GM10847 (cell line): ENCODE measurements around the gene CHD5.

Experiments used
- POLR2A ChIP-seq: IDR thresholded peaks from 2 replicates; pipeline ENCODE4 v1.6.1; 2011; ENCODE audit not compliant: insufficient read length; ENCODE audit errors: extremely low read depth

The CHD5 gene

DNA sequence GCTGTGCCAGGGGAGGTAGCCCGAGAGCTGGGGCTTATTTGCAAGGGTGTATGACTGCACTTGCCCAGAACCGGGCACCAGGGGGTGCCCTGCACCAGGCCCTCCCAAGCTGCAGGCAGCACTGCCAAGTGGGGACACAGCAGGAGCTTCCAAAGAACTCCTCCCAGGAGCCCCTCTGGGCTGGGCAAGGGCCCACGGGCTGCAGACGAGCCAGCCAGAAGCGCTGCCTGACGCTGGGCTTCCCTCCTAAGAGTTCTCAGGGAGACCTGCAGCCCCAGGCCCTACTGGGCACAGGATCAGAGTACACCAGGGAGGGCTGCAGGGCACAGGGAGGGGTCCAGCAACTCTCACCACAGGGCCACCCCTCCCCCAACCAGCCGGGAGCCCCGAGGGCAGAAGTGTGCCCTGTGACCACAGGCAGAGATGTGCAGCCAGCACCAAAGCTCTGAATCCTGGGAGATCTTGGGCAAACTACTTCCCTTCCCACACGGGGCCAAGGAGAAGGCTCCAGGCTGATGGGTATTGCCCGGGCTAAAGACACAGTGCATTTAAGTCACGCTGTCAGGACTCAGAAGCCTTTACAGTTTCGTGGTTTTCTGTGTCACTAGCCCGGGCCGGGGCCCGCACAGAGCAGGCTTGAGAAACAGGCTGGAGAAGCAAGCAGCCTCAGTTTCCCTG is 71.0 kb downstream of the CHD5 start:
- no peak for TF ChIP-seq POLR2A

DNA sequence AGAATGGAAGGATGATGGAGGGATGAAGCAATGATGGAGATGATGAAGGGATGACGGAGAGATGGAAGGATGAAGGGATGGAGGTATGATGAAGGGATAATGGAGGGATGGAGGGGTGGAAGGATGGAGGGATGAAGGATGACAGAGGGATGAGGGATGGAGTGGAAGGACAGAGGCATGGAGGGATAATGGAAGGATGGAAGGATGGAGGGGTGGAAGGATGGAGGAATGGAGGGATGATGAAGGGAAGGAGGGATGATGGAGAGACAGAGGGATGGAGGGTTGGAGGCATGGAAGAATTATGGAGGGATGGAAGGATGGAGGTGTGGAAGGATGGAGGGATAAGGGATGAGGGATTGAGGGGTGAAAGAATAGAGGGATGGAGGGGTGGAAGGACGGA is 71.6 kb downstream of the CHD5 start:
- TF ChIP-seq POLR2A: no peak

DNA sequence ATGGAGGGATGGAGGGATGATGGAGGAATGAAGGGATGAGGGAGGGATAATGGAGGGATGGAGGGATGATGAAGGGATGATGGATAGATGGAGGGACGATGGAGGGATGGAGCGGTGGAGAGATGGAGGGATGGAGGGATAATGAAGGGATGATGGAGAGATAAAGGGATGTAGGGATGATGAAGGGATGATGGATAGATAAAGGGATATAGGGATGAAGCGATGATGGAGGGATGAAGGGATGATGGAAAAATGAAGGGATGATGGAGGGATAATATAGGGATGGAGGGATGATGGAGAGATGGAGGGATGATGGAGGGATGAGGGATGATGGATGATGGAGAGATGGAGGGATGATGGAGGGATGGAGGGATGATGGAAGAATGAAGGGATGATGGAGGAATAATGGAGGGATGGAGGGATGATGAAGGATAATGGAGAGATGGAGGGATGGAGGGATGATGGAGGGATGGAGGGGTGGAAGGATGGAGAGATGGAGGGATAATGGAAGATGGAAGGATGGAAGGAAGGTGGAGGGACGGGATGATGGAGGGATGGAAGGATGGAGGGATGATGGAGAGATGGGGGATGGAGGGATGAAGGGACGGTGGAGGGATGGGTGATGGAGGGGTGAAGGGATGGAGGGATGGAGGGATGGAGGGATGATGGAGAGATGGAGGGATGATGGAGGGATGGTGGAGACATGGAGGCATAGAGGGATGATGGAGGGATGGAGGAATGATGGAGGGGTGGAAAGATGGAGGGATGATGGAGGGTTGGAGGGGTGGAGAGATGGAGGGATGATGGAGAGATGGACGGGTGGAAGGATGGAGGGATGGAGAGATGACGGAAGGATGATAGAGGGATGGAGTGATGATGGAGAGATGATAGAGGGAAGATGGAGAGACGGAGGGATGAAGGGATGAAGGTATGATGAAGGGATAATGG is 72.4 kb downstream of the CHD5 start:
- TF ChIP-seq POLR2A: no peak

DNA sequence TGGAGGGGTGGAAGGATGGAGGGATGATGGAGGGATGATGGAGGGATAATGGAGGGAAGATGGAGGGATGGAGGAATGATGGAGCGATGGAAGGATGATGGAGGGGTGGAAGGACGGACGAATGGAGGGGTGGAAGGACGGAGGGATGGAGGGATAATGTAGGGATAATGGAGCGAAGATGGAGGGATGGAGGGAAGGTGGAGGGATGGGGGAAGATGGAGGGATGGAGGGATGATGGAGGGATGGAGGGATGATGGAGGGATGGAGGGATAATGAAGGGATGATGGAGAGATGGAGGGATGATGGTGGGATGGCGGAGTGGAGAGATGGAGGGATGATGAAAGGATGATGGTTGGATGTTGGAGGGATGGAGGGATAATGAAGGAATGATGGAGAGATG is 73.1 kb downstream of the CHD5 start:
- no peak for TF ChIP-seq POLR2A

DNA sequence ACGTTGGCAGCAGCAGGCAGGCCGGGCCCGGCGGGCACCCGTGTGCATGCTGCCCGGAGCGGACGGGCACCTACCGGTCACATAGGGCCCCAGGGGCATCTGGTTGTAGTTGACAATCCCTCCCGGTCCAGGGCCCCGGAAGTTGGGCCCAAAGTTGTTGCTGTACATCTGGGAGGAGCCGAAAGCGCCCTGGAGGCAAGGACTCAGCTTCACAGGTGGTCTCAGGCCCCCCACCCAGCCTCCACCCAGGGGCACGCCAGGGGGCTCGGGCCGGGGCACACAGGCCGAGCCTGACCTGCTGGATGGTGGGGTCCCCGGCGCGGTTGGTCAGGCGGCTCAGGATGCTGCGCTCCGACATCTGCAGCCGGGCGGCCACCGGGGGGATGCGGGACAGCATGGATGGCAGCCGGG is 73.8 kb downstream of the CHD5 start:
- no peak for TF ChIP-seq POLR2A

DNA sequence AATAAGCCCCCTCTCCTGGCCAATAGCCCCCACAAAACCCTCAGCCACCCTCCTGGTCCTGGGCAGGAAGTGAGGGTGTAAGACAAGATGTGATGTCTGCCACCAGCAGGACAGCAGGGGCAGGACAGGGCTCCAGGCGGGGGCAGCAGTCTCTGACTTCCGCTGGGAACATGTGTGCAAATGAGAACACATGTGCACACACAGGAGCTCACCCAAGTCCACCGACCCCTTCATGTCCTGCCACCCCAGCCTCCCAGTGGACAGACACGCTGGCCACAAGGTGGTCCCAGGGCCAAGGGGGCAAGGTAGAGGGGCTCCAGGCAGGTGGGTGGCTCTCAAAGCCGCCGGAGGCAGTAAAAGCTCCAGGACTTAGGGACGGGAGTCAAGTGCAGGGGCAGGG is 74.4 kb downstream of the CHD5 start:
- no peak for TF ChIP-seq POLR2A

DNA sequence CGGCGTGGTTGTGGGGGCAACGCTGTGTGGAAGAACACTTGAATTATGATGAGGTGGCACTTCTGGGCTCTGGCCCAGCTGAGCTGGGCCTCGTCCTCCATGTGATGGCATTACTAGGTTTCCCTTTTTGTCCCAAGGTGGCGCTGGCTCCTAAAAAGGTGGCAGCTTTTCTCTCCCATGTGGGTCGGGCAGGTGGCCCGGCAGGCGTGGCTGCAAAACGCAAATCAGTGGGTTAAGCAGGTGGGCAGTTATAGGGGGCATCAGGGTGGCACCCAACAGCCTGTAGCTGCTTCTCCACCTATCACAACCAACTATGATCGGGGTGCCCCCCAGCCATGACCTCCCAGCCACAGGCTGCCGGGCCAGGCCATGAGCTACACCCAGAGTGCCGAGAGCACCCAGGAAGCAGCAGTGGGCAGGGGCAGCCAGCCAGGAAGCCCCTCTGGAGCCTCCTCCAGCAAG is 74.9 kb downstream of the CHD5 start:
- no peak for TF ChIP-seq POLR2A

DNA sequence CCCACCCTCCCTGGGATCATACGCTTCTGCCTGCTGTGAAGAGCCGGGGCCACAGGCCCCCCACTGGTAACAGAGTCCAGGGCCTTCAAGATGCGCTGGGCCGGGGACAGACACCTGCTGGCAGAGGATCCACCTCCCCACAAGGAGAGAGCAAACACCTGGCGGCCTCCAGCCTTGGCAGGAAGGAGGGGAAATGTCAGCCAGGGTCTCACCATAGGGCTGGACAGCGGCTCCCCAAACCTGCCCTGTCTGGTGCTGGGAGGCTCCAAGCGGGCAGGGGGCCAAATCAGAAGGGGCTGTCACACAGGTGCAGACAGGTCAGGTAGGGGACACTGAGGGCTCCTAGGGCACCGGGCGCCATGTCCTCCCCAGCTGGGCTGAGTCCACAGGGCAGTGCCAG is 75.5 kb downstream of the CHD5 start:
- no peak for TF ChIP-seq POLR2A

DNA sequence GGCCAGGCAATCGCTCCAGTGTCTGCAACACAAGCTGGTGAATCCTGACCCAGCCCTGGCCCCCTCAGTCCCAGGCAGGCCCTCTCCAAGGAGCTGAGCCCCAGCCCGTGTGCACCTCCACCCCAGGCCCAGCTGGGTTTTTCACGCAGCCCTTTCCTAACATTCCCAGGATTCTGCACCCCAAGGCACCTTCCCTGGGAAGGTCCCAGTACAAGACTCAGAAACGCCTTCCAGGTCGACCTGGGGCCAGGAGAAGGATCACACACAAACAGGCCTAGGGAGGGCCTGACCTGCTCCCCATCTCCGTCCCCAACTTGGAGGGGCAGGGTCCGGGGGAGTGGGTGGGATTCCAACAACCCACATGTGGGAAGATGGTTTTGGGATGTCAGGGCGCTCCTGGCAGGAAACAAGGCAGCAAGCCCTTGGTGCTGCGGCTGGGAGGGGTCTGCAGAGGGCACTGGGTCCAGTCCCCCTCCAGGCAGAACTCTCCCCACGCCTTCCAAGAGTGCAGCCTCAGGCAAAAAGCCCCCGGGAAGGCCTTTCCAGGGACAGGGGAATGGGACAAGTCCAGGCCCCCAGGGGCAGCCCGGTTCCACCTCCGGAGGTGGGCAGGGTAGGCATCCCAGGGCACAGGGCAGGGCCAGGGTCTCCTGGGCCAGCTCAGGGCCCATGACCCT is 76.1 kb downstream of the CHD5 start:
- TF ChIP-seq POLR2A: no peak

DNA sequence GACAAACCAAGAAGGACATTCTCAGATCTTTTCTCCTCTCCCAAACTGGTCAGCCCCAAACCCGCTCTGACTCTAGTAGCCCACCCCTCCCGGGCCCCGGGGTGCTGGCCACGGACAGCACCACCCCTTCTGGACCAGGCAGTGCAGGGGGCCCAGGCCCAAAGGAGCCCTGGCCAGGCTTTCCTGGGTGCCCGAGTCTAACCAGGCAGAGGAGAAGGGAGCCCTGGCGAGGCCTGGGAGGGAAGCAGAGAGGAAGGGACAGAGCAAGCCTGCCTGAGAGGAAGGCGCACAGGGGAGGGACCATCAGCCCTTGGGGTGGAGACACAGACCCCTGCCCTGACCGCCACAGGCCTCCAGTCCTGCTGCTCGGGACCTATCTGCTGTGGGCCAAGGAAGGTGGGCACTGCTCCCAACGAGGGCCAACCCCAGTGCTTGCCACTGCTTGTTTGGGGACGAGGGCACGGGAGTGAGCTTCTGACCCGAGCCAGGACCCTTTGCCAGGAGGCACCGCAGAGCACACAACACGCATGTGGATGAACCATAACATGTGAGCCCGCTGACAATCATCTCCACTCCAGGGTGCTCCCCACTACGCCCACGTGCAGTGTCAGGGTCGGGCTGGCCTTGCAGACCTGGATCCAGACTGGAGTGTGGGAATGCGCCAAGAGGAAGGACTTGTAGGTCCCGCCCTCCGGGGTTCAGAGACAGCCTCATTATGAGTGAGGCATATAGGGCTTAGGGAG is 76.8 kb downstream of the CHD5 start:
- no peak for TF ChIP-seq POLR2A

DNA sequence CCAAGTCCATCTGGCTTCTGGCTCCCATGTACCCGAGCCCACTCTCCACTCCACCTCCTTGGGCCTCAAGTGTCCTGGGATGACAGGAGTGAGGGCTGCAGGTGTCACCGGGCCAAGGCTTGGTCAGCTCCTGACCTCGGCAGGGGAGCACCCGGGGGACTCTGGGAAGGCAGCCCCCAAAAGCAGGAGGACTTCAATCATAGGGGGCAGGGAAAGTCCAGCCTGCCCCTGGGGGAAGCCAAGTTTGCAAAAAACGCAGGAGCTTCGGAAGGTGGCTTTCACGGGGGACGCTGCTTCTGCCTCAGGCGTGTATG is 77.6 kb downstream of the CHD5 start:
- TF ChIP-seq POLR2A: no peak

DNA sequence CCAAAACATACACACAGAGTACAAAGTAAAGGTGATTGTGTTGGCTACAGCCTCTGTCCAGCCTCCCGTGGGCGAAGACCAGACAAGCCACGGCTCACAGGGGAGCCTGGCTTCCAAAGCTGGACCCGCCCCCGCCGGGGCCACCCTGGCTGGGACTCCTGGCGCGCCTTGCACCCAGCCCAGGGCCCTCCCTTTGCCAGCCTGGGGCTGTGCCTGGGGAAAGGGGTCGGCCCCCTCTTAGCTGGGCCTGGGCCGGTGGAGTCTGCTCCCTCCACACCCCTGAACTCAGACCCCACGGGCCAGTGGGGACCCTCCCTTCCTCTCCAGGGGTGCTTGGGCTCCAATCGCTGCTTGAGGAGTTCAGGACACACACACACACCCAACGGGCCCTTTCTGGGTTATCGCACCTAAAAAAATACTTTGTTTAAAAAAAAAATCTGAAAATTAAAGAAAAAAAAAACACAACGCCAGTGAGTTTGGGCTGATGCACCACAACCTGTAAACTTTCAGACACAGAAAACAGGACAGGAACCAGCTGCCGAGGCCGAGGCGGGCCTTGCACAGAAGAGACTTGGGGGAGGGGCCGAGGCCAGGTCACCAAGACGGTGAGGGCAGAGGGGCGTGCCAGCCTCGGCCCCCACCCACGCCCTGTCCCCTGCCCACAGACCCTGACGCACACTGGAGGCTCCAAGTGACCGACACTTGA is 78.1 kb downstream of the CHD5 start:
- no peak for TF ChIP-seq POLR2A

DNA sequence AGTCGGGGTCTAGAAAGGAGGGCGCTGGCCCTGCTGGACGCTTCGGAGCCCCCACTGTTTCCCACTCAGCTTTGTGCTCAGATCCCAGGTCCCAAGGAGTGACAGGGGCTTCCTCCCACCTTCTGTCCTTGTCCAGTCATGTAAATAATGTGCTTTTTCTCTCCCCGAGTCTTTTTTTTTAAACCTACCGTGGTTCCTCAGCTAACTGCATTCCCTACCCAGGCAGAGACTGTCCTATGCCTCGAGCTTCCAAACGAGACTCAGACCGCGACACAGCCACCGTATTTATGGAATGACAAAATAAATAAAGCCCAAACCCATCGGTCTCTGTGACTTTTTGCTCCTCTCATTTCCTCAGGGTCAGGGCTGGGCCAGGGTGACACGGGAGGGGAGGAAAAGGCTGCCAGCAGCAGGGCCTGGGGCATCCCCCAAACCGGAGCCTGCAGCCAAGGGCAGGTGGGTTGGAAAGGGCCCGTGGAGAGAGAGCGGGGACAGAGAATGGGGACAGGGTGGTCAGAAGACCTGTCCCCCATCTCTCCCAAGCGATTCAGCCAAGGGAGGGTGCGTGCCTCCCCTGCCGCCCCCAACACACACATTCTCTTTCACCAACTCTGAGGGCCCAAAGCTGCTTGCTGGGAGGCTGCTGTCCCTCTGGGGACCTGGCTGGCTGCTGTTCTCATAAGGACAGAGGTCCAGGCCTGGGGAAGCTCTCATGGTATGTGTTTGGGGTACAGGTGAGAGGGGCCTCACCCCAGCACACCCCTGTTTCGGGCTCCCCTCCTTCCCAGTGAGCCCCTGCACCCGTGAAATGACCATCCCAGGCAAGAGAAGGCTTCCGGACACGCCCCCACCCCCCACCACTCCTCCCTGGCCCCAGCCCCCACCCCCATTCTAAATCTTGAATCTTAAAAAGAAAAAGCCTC is 79.0 kb downstream of the CHD5 start:
- no peak for TF ChIP-seq POLR2A
